ENCODE data around the gene FLYWCH1.

FLYWCH1 gene

GRCh38 chr16:2953706-2954627 lies 42.2 kb downstream of the FLYWCH1 start:
- DNase-seq (ENCODE audit: low read depth in 2 of 2) = no peak

- no peak for DNase-seq (ENCODE audit: low read depth in 2 of 2)
Measured at GRCh38 chr16:2954656-2955381, 43.1 kb downstream of the FLYWCH1 start.

- DNase-seq (ENCODE audit: low read depth in 2 of 2) = no peak
Measured at GRCh38 chr16:2955438-2955778, 43.7 kb downstream of the FLYWCH1 start.

GRCh38 chr16:2955779-2956578 lies 44.2 kb downstream of the FLYWCH1 start:
- DNase-seq (ENCODE audit: low read depth in 2 of 2) = no peak

GRCh38 chr16:2956579-2956956 lies 44.8 kb downstream of the FLYWCH1 start:
- no peak for DNase-seq (ENCODE audit: low read depth in 2 of 2)

GRCh38 chr16:2959206-2959605 lies 47.5 kb downstream of the FLYWCH1 start:
- no peak for DNase-seq (ENCODE audit: low read depth in 2 of 2)

GRCh38 chr16:2960183-2961010 lies 48.7 kb downstream of the FLYWCH1 start:
- no peak for DNase-seq (ENCODE audit: low read depth in 2 of 2)

GRCh38 chr16:2962334-2963073 lies 50.8 kb downstream of the FLYWCH1 start:
- DNase-seq (ENCODE audit: low read depth in 2 of 2) = no peak

GRCh38 chr16:2963074-2963722 lies 51.5 kb downstream of the FLYWCH1 start:
- DNase-seq (ENCODE audit: low read depth in 2 of 2) = no peak

- DNase-seq (ENCODE audit: low read depth in 2 of 2) = no peak
Measured at GRCh38 chr16:2963723-2964474, 52.2 kb downstream of the FLYWCH1 start, which contains the start of gene KREMEN2. Gene KREMEN2, plus strand, starts transcription at chr16:2964275. Its CDS starts 246 bp downstream, at chr16:2964521.

- DNase-seq (ENCODE audit: low read depth in 2 of 2) = no peak
Measured at GRCh38 chr16:2964475-2965336, 53.0 kb downstream of the FLYWCH1 start.

GRCh38 chr16:2966043-2966807 lies 54.5 kb downstream of the FLYWCH1 start:
- DNase-seq (ENCODE audit: low read depth in 2 of 2) = no peak

- DNase-seq (ENCODE audit: low read depth in 2 of 2) = no peak
Measured at GRCh38 chr16:2966808-2967191, 55.1 kb downstream of the FLYWCH1 start.

GRCh38 chr16:2967211-2967631 lies 55.5 kb downstream of the FLYWCH1 start:
- DNase-seq (ENCODE audit: low read depth in 2 of 2) = no peak

- no peak for DNase-seq (ENCODE audit: low read depth in 2 of 2)
Measured at GRCh38 chr16:2967721-2968161, 56.0 kb downstream of the FLYWCH1 start.

- no peak for DNase-seq (ENCODE audit: low read depth in 2 of 2)
Measured at GRCh38 chr16:2968368-2968737, 56.6 kb downstream of the FLYWCH1 start.

- peak; percentile 48 to 49 for DNase-seq (ENCODE audit: low read depth in 2 of 2)
Measured at GRCh38 chr16:2968738-2969544, 57.2 kb downstream of the FLYWCH1 start, which contains the start of gene PAQR4. Gene PAQR4, plus strand, starts transcription at chr16:2969348. Its CDS starts 327 bp downstream, at chr16:2969675.
